Mucosa of rectum (tissue), 2 donors: ENCODE data around the gene DNAJC22.
"Not testable (repeated sequence)": the region's sequence is repeated elsewhere in the genome, so short reads cannot be mapped to it uniquely, and the experiment has no call there.

Experiments used
- H3K27ac ChIP-seq, 2 donors: one replicate each; pipeline ENCODE4 v1.7.0; 2013; ENCODE audit warnings: inconsistent platforms in 2 of 2, low read depth in 2 of 2, low read length in 2 of 2
- H3K27me3 ChIP-seq, 2 donors: one replicate each; pipeline ENCODE4 v1.7.0; 2013; ENCODE audit warnings: low read length in 2 of 2; ENCODE audit not compliant: control insufficient read depth in 2 of 2, insufficient read depth in 2 of 2
- H3K36me3 ChIP-seq, 2 donors: one replicate each; pipeline ENCODE4 v1.7.0; 2013; ENCODE audit warnings: low read length in 2 of 2; ENCODE audit not compliant: control insufficient read depth in 2 of 2, insufficient read depth in 2 of 2
- H3K4me1 ChIP-seq, 2 donors: one replicate each; pipeline ENCODE4 v1.7.0; 2013; ENCODE audit warnings: low read length in 2 of 2, mild to moderate bottlenecking in 1 of 2; ENCODE audit not compliant: control insufficient read depth in 2 of 2, insufficient read depth in 2 of 2
- H3K4me3 ChIP-seq, 2 donors: one replicate each; pipeline ENCODE4 v1.7.0; 2013; ENCODE audit warnings: low read length in 2 of 2
- H3K9ac ChIP-seq, 2 donors: one replicate each; pipeline ENCODE4 v1.7.0; 2013; ENCODE audit warnings: low read length in 2 of 2, low read depth in 1 of 2, mild to moderate bottlenecking in 1 of 2
- H3K9me3 ChIP-seq, 2 donors: one replicate each; pipeline ENCODE4 v1.7.0; 2013; ENCODE audit warnings: low read length in 2 of 2; ENCODE audit not compliant: control insufficient read depth in 2 of 2
- donor health status: healthy.
- donor health status: Normal muscosa, but diverticular disease.

DNAJC22 gene

GRCh38 chr12:49320411-49321103 lies 26.1 kb upstream of the DNAJC22 start:
- H3K9me3 ChIP-seq, H3K27me3 ChIP-seq, H3K4me3 ChIP-seq, H3K27ac ChIP-seq, H3K36me3 ChIP-seq, H3K9ac ChIP-seq: not testable (repeated sequence)
- peaks cover 12 to 13% of the 10 kb centered on the region in 2 donors for H3K4me1 ChIP-seq

DNA sequence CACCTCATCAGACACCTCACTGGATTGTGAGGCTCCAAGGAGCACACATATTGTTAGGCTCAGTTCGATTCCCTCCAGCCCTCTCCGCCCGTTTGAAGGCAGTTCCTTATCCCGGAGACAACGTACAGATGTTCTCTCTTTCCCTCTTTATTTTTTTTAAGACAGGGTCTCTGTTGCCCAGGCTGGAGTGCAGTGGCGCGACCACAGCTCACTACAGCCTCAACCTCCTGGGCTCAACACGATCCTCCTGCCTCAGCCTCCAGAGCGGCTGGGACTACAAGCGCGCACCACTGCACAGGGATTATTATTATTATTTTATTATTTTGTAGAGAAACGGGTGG lies 24.4 kb upstream of the DNAJC22 start:
- Histone ChIP-seq H3K9me3 (no peaks in the 10 kb centered on the region), H3K9ac (peak overlapping the region; percentile 38 to 83), H3K27me3 (no peaks in the 10 kb centered on the region), H3K36me3 (peaks cover 0 to 3% of the 10 kb centered on the region in 2 donors), H3K27ac (peak overlapping the region in 1 of 2 donors; percentile 10), H3K4me1 (peaks cover 12 to 13% of the 10 kb centered on the region in 2 donors), H3K4me3 (peak overlapping the region; percentile 70 to 79)

GRCh38 chr12:49322708-49323523 lies 23.8 kb upstream of the DNAJC22 start, which contains the start of gene TROAP:
Gene TROAP, plus strand, starts transcription at chr12:49323255. Its CDS starts 354 bp downstream, at chr12:49323609.
- Histone ChIP-seq H3K9ac (peak within 1 kb of the TSS; percentile 48 to 83), H3K4me3 (peak within 1 kb of the TSS; percentile 79 to 87), H3K9me3 (no peaks in the 10 kb centered on the region), H3K27ac (peak within 1 kb of the TSS in 1 of 2 donors; percentile 10), H3K36me3 (peaks cover 0 to 3% of the 10 kb centered on the region in 2 donors), H3K27me3 (no peaks in the 10 kb centered on the region), H3K4me1 (peaks cover 12 to 13% of the 10 kb centered on the region in 2 donors)

- Histone ChIP-seq H3K9me3 (no peaks in the 10 kb centered on the region), H3K4me1 (peaks cover 12 to 13% of the 10 kb centered on the region in 2 donors), H3K36me3 (peaks cover 0 to 3% of the 10 kb centered on the region in 2 donors), H3K27me3 (no peaks in the 10 kb centered on the region), H3K9ac (peak overlapping the region; percentile 48 to 54), H3K4me3 (peak overlapping the region; percentile 79 to 87), H3K27ac (no peak overlapping the region)
Measured at GRCh38 chr12:49323524-49324097, 23.1 kb upstream of the DNAJC22 start.

GRCh38 chr12:49325606-49326005 lies 21.1 kb upstream of the DNAJC22 start:
- Histone ChIP-seq H3K4me3 (no peak overlapping the region), H3K27me3 (no peaks in the 10 kb centered on the region), H3K9me3 (no peaks in the 10 kb centered on the region), H3K9ac (no peak overlapping the region), H3K27ac (no peak overlapping the region), H3K4me1 (peaks cover 12 to 13% of the 10 kb centered on the region in 2 donors), H3K36me3 (peaks cover 0 to 3% of the 10 kb centered on the region in 2 donors)

GRCh38 chr12:49327368-49327767 lies 19.3 kb upstream of the DNAJC22 start:
- no peaks in the 10 kb centered on the region for H3K9me3 ChIP-seq
- no peak overlapping the region for H3K4me3 ChIP-seq
- H3K9ac ChIP-seq, result no peak overlapping the region
- peaks cover 0 to 3% of the 10 kb centered on the region in 2 donors for H3K36me3 ChIP-seq
- no peak overlapping the region for H3K27ac ChIP-seq
- peaks cover 16 to 20% of the 10 kb centered on the region in 2 donors for H3K4me1 ChIP-seq
- no peaks in the 10 kb centered on the region for H3K27me3 ChIP-seq

DNA sequence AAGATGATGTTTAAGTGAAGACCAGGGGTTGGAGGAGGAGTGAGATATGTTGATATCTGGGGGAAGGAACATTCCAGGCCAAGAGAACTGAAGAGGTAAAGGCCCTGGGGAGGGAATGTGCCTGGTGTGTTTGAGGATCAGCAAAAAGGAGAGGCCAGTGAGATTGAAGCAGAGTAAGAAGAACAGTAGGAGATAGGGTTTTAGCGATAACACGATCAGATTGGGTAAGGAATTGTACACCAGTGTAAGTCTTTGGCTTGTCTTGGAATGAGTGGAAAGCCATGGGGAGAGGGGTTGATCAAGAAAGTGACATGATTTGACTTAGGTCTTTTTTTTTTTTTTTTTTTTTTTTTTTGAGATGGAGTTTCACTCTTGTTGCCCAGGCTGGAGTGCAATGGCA lies 18.8 kb upstream of the DNAJC22 start:
- no peaks in the 10 kb centered on the region for H3K27me3 ChIP-seq
- no peak overlapping the region for H3K4me3 ChIP-seq
- H3K27ac ChIP-seq, result no peak overlapping the region
- H3K36me3 ChIP-seq, result peaks cover 0 to 3% of the 10 kb centered on the region in 2 donors
- H3K9me3 ChIP-seq, result no peaks in the 10 kb centered on the region
- H3K9ac ChIP-seq, result no peak overlapping the region
- H3K4me1 ChIP-seq, result peaks cover 16 to 20% of the 10 kb centered on the region in 2 donors

DNA sequence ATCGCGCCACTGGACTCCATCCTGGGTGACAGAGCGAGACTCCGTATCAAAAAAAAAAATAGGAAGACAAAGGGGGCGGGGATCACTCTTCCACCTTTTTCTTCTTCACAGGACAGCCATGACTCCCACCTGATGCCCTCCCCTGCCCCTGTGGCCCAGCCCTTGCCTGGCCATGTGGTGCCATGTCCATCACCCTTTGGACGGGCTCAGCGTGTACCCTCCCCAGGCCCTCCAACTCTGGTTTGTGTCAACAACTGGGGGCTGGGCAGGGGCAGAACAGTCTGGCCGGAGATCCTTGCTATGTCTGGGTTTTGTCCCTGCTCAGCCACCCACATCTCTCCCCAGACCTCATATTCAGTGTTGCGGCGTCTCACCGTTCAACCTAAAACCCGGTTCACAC lies 17.9 kb upstream of the DNAJC22 start:
- peaks cover 9 to 13% of the 10 kb centered on the region in 2 donors for H3K4me1 ChIP-seq
- no peaks in the 10 kb centered on the region for H3K9me3 ChIP-seq
- H3K4me3 ChIP-seq, result no peak overlapping the region
- H3K9ac ChIP-seq, result no peak overlapping the region
- no peak overlapping the region for H3K27ac ChIP-seq
- H3K27me3 ChIP-seq, result no peaks in the 10 kb centered on the region
- H3K36me3 ChIP-seq, result peaks cover 0 to 3% of the 10 kb centered on the region in 2 donors

DNA sequence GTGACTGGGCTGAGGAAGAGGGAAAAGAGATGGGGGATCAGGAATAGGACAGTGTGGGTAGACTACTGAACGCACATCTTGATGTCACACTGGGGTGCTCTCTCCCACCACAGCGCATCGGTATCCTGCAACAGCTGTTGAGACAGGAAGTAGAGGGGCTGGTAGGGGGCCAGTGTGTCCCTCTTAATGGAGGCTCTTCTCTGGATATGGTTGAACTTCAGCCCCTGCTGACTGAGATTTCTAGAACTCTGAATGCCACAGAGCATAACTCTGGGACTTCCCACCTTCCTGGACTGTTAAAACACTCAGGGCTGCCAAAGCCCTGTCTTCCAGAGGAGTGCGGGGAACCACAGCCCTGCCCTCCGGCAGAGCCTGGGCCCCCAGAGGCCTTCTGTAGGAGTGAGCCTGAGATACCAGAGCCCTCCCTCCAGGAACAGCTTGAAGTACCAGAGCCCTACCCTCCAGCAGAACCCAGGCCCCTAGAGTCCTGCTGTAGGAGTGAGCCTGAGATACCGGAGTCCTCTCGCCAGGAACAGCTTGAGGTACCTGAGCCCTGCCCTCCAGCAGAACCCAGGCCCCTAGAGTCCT lies 16.6 kb upstream of the DNAJC22 start:
- Histone ChIP-seq H3K4me3 (no peak overlapping the region), H3K4me1 (peaks cover 8 to 12% of the 10 kb centered on the region in 2 donors), H3K9me3 (no peaks in the 10 kb centered on the region), H3K9ac (no peak overlapping the region), H3K27ac (no peak overlapping the region), H3K27me3 (peaks cover 7 to 10% of the 10 kb centered on the region in 2 donors), H3K36me3 (peaks cover 0 to 3% of the 10 kb centered on the region in 2 donors)
